WTC11 (cell line): Measurements from ENCODE around the gene RAB11FIP5. TPM values are rescaled to one million over a fixed set of nuclear protein-coding genes. Genes with fewer than 3 reads are reported as not detected.

Experiments
- ATAC-seq: fragments of 200-7000 bp; cut with Tn5 transposase; 2 replicates; pipeline ENCODE4 v1.10.0; 2021; ENCODE audit warnings: mild to moderate bottlenecking, moderate library complexity
- CTCF ChIA-PET: fragments of 300-600 bp; sonication (Branson Sonifier 250); formaldehyde crosslinking; loops from one replicate; lab custom pipeline; 2021; ENCODE audit warnings: antibody characterized with exemption; lab: Charles Lee
- POLR2A ChIA-PET: fragments of 350-600 bp; sonication (Branson Sonifier 250); formaldehyde crosslinking; loops from one replicate; lab custom pipeline; 2021; ENCODE audit warnings: antibody characterized with exemption; lab: Charles Lee
- DNase-seq: peaks from one replicate; pipeline ENCODE4 v3.0.0; 2021; ENCODE audit warnings: low spot score
- H3K27ac Mint-ChIP-seq: 2 replicates; pipeline ENCODE4 v1.8.0; 2021; ENCODE audit warnings: mixed read lengths
- H3K27me3 Mint-ChIP-seq: 2 replicates; pipeline ENCODE4 v1.8.0; 2021; ENCODE audit warnings: low read depth, mild to moderate bottlenecking, moderate library complexity, mixed read lengths
- H3K36me3 Mint-ChIP-seq: 2 replicates; pipeline ENCODE4 v1.8.0; 2021; ENCODE audit warnings: mixed read lengths
- H3K4me1 Mint-ChIP-seq: 2 replicates; pipeline ENCODE4 v1.8.0; 2022; ENCODE audit warnings: mixed read lengths
- H3K4me3 Mint-ChIP-seq: 2 replicates; pipeline ENCODE4 v1.8.0; 2021; ENCODE audit warnings: mild to moderate bottlenecking, moderate library complexity, mixed read lengths
- H3K9me3 Mint-ChIP-seq: 2 replicates; pipeline ENCODE4 v1.8.0; 2021; ENCODE audit warnings: mixed read lengths
- CREM ChIP-seq: sonication (generic); formaldehyde crosslinking; IDR thresholded peaks from 2 replicates; pipeline ENCODE4 v1.8.1; 2022; ENCODE audit warnings: mild to moderate bottlenecking, missing genetic modification reagents, moderate library complexity
- GRHL2 ChIP-seq: fragments of 250-450 bp; sonication (Bioruptor Pico); IDR thresholded peaks from 2 replicates; pipeline ENCODE4 v1.8.0; 2022; ENCODE audit warnings: mild to moderate bottlenecking, moderate library complexity; ENCODE audit not compliant: insufficient replicate concordance, severe bottlenecking
- MYBL2 ChIP-seq: sonication (generic); formaldehyde crosslinking; IDR thresholded peaks from 2 replicates; pipeline ENCODE4 v1.8.1; 2023; ENCODE audit warnings: mild to moderate bottlenecking, moderate library complexity, missing genetic modification reagents
- NFATC4 ChIP-seq: fragments of 250-450 bp; sonication (Bioruptor Pico); IDR thresholded peaks from 2 replicates; pipeline ENCODE4 v1.9.0; 2021; ENCODE audit warnings: mild to moderate bottlenecking
- NR1H2 ChIP-seq: sonication (generic); formaldehyde crosslinking; IDR thresholded peaks from 2 replicates; pipeline ENCODE4 v1.9.0; 2021; ENCODE audit warnings: mild to moderate bottlenecking, moderate library complexity, missing genetic modification reagents
- RORB ChIP-seq: fragments of 250-450 bp; sonication (Bioruptor Pico); IDR thresholded peaks from 2 replicates; pipeline ENCODE4 v1.9.0; 2021; ENCODE audit warnings: mild to moderate bottlenecking
- SMAD4 ChIP-seq: sonication (generic); formaldehyde crosslinking; IDR thresholded peaks from 2 replicates; pipeline ENCODE4 v1.8.0; 2022; ENCODE audit warnings: mild to moderate bottlenecking, missing genetic modification reagents
- TP53 ChIP-seq: sonication (generic); formaldehyde crosslinking; IDR thresholded peaks from 2 replicates; pipeline ENCODE4 v1.8.1; 2023; ENCODE audit warnings: mild to moderate bottlenecking, missing genetic modification reagents
- ZNF232 ChIP-seq: sonication (generic); formaldehyde crosslinking; IDR thresholded peaks from 2 replicates; pipeline ENCODE4 v1.8.0; 2022; ENCODE audit warnings: mild to moderate bottlenecking, missing genetic modification reagents
- total RNA-seq: library from RNA; stranded (reverse); gene quantifications from 3 replicates; pipeline ENCODE4 v1.2.3, GENCODE V29; 2021
- TF ChIP-seq, protein P1 (sequence below): sonication (generic); formaldehyde crosslinking; IDR thresholded peaks from 2 replicates; pipeline ENCODE4 v1.8.1; 2023; ENCODE audit warnings: mild to moderate bottlenecking, missing genetic modification reagents, borderline replicate concordance
- TF ChIP-seq, protein P2 (sequence below): fragments of 250-450 bp; sonication (Bioruptor Pico); IDR thresholded peaks from 2 replicates; pipeline ENCODE4 v1.9.0; 2021; ENCODE audit warnings: mild to moderate bottlenecking
- TF ChIP-seq, protein P3 (sequence below): sonication (generic); formaldehyde crosslinking; IDR thresholded peaks from 2 replicates; pipeline ENCODE4 v1.8.1; 2022; ENCODE audit warnings: mild to moderate bottlenecking, moderate library complexity, missing genetic modification reagents
- TF ChIP-seq, protein P4 (sequence below): fragments of 200-600 bp; IDR thresholded peaks from 2 replicates; pipeline ENCODE4 v1.8.0; 2022; ENCODE audit warnings: antibody characterized with exemption
- TF ChIP-seq, protein P5 (sequence below): sonication (generic); formaldehyde crosslinking; IDR thresholded peaks from 2 replicates; pipeline ENCODE4 v1.8.0; 2022; ENCODE audit warnings: missing genetic modification reagents
- TF ChIP-seq, protein P6 (sequence below): sonication (generic); formaldehyde crosslinking; IDR thresholded peaks from 2 replicates; pipeline ENCODE4 v1.8.1; 2023; ENCODE audit warnings: mild to moderate bottlenecking, missing genetic modification reagents, moderate library complexity
- TF ChIP-seq, protein P7 (sequence below): fragments of 250-450 bp; sonication (Bioruptor Pico); IDR thresholded peaks from 2 replicates; pipeline ENCODE4 v2.1.2; 2022; ENCODE audit warnings: mild to moderate bottlenecking, moderate library complexity

The RAB11FIP5 gene
- total RNA-seq, 1 experiment from 2014 or later: 16.0 TPM

GRCh38 chr2:73109431-73110167 lies 3.1 kb downstream of the RAB11FIP5 start:
- Mint-ChIP-seq H3K4me1 (peaks cover 26% of the 10 kb centered on the region), H3K4me3 (no peak overlapping the region; the same call in 1 of the 2 replicates), H3K9me3 (peaks cover 5% of the 10 kb centered on the region), H3K36me3 (no peaks in the 10 kb centered on the region; the same call in none of the 2 replicates), H3K27ac (no peak overlapping the region), H3K27me3 (peaks cover 14% of the 10 kb centered on the region)
- TF ChIP-seq, protein P1, sequence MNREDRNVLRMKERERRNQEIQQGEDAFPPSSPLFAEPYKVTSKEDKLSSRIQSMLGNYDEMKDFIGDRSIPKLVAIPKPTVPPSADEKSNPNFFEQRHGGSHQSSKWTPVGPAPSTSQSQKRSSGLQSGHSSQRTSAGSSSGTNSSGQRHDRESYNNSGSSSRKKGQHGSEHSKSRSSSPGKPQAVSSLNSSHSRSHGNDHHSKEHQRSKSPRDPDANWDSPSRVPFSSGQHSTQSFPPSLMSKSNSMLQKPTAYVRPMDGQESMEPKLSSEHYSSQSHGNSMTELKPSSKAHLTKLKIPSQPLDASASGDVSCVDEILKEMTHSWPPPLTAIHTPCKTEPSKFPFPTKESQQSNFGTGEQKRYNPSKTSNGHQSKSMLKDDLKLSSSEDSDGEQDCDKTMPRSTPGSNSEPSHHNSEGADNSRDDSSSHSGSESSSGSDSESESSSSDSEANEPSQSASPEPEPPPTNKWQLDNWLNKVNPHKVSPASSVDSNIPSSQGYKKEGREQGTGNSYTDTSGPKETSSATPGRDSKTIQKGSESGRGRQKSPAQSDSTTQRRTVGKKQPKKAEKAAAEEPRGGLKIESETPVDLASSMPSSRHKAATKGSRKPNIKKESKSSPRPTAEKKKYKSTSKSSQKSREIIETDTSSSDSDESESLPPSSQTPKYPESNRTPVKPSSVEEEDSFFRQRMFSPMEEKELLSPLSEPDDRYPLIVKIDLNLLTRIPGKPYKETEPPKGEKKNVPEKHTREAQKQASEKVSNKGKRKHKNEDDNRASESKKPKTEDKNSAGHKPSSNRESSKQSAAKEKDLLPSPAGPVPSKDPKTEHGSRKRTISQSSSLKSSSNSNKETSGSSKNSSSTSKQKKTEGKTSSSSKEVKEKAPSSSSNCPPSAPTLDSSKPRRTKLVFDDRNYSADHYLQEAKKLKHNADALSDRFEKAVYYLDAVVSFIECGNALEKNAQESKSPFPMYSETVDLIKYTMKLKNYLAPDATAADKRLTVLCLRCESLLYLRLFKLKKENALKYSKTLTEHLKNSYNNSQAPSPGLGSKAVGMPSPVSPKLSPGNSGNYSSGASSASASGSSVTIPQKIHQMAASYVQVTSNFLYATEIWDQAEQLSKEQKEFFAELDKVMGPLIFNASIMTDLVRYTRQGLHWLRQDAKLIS (CRISPR knock-in tag): no peak
- TF ChIP-seq MYBL2: no peak
- TF ChIP-seq NR1H2 (CRISPR knock-in tag): no peak
- TF ChIP-seq, protein P2, sequence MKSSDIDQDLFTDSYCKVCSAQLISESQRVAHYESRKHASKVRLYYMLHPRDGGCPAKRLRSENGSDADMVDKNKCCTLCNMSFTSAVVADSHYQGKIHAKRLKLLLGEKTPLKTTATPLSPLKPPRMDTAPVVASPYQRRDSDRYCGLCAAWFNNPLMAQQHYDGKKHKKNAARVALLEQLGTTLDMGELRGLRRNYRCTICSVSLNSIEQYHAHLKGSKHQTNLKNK (CRISPR knock-in tag): no peak
- TF ChIP-seq RORB (CRISPR knock-in tag): no peak
- no peak for TF ChIP-seq ZNF232 (CRISPR knock-in tag)
- no peak for ATAC-seq
- CTCF ChIA-PET: interaction anchor here (4.3 kb wide), 1 partner anchor 24 kb away, joined by 40 read pairs; no protein-coding TSS in a partner anchor
- no peak for DNase-seq
- POLR2A ChIA-PET: no interaction called here

- no peak overlapping the region for H3K4me3 Mint-ChIP-seq
- POLR2A ChIA-PET: no interaction called here
- TF ChIP-seq TP53 (CRISPR knock-in tag): no peak
- TF ChIP-seq, protein P3, sequence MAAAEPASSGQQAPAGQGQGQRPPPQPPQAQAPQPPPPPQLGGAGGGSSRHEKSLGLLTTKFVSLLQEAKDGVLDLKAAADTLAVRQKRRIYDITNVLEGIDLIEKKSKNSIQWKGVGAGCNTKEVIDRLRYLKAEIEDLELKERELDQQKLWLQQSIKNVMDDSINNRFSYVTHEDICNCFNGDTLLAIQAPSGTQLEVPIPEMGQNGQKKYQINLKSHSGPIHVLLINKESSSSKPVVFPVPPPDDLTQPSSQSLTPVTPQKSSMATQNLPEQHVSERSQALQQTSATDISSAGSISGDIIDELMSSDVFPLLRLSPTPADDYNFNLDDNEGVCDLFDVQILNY (CRISPR knock-in tag): no peak
- TF ChIP-seq, protein P4, sequence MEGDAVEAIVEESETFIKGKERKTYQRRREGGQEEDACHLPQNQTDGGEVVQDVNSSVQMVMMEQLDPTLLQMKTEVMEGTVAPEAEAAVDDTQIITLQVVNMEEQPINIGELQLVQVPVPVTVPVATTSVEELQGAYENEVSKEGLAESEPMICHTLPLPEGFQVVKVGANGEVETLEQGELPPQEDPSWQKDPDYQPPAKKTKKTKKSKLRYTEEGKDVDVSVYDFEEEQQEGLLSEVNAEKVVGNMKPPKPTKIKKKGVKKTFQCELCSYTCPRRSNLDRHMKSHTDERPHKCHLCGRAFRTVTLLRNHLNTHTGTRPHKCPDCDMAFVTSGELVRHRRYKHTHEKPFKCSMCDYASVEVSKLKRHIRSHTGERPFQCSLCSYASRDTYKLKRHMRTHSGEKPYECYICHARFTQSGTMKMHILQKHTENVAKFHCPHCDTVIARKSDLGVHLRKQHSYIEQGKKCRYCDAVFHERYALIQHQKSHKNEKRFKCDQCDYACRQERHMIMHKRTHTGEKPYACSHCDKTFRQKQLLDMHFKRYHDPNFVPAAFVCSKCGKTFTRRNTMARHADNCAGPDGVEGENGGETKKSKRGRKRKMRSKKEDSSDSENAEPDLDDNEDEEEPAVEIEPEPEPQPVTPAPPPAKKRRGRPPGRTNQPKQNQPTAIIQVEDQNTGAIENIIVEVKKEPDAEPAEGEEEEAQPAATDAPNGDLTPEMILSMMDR: no peak
- TF ChIP-seq SMAD4 (CRISPR knock-in tag): no peak
- TF ChIP-seq, protein P5, sequence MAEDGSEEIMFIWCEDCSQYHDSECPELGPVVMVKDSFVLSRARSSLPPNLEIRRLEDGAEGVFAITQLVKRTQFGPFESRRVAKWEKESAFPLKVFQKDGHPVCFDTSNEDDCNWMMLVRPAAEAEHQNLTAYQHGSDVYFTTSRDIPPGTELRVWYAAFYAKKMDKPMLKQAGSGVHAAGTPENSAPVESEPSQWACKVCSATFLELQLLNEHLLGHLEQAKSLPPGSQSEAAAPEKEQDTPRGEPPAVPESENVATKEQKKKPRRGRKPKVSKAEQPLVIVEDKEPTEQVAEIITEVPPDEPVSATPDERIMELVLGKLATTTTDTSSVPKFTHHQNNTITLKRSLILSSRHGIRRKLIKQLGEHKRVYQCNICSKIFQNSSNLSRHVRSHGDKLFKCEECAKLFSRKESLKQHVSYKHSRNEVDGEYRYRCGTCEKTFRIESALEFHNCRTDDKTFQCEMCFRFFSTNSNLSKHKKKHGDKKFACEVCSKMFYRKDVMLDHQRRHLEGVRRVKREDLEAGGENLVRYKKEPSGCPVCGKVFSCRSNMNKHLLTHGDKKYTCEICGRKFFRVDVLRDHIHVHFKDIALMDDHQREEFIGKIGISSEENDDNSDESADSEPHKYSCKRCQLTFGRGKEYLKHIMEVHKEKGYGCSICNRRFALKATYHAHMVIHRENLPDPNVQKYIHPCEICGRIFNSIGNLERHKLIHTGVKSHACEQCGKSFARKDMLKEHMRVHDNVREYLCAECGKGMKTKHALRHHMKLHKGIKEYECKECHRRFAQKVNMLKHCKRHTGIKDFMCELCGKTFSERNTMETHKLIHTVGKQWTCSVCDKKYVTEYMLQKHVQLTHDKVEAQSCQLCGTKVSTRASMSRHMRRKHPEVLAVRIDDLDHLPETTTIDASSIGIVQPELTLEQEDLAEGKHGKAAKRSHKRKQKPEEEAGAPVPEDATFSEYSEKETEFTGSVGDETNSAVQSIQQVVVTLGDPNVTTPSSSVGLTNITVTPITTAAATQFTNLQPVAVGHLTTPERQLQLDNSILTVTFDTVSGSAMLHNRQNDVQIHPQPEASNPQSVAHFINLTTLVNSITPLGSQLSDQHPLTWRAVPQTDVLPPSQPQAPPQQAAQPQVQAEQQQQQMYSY: no peak
- TF ChIP-seq CREM: no peak
- TF ChIP-seq, protein P6, sequence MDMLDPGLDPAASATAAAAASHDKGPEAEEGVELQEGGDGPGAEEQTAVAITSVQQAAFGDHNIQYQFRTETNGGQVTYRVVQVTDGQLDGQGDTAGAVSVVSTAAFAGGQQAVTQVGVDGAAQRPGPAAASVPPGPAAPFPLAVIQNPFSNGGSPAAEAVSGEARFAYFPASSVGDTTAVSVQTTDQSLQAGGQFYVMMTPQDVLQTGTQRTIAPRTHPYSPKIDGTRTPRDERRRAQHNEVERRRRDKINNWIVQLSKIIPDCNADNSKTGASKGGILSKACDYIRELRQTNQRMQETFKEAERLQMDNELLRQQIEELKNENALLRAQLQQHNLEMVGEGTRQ: no peak
- no peak for TF ChIP-seq GRHL2 (CRISPR knock-in tag)
- TF ChIP-seq NFATC4 (CRISPR knock-in tag): no peak
- TF ChIP-seq, protein P7, sequence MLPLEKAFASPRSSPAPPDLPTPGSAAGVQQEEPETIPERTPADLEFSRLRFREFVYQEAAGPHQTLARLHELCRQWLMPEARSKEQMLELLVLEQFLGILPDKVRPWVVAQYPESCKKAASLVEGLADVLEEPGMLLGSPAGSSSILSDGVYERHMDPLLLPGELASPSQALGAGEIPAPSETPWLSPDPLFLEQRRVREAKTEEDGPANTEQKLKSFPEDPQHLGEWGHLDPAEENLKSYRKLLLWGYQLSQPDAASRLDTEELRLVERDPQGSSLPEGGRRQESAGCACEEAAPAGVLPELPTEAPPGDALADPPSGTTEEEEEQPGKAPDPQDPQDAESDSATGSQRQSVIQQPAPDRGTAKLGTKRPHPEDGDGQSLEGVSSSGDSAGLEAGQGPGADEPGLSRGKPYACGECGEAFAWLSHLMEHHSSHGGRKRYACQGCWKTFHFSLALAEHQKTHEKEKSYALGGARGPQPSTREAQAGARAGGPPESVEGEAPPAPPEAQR (CRISPR knock-in tag): no peak
These were observed 5.4 kb downstream of the RAB11FIP5 start for GRCh38 chr2:73107211-73107926.

More at GRCh38 chr2:73107211-73107926, 5.4 kb downstream of the RAB11FIP5 start:
- CTCF ChIA-PET: interaction anchor here (0.7 to 2.5 kb wide), 5 partner anchors 21 to 214 kb away, joined by 3 to 11 read pairs (median 5); no protein-coding TSS in a partner anchor
- Mint-ChIP-seq H3K27me3 (peaks cover 5% of the 10 kb centered on the region; the same call in 1 of the 2 replicates), H3K4me1 (peaks cover 37% of the 10 kb centered on the region), H3K27ac (peak overlapping the region; percentile 82; the same call in 1 of the 2 replicates), H3K36me3 (no peaks in the 10 kb centered on the region; the same call in 1 of the 2 replicates), H3K9me3 (no peaks in the 10 kb centered on the region)
- DNase-seq (no peak), ATAC-seq (no peak)
